Activated CD4-positive, alpha-beta T cell treated with anti-CD3 and anti-CD28 coated beads for 4 hours (primary cell): ENCODE results near the gene ABCB6.

ENCODE experiments used
- DNase-seq, 2 donors: peaks; one replicate each; pipeline ENCODE4 v3.0.0-alpha.2; 2020

The ABCB6 gene

DNA sequence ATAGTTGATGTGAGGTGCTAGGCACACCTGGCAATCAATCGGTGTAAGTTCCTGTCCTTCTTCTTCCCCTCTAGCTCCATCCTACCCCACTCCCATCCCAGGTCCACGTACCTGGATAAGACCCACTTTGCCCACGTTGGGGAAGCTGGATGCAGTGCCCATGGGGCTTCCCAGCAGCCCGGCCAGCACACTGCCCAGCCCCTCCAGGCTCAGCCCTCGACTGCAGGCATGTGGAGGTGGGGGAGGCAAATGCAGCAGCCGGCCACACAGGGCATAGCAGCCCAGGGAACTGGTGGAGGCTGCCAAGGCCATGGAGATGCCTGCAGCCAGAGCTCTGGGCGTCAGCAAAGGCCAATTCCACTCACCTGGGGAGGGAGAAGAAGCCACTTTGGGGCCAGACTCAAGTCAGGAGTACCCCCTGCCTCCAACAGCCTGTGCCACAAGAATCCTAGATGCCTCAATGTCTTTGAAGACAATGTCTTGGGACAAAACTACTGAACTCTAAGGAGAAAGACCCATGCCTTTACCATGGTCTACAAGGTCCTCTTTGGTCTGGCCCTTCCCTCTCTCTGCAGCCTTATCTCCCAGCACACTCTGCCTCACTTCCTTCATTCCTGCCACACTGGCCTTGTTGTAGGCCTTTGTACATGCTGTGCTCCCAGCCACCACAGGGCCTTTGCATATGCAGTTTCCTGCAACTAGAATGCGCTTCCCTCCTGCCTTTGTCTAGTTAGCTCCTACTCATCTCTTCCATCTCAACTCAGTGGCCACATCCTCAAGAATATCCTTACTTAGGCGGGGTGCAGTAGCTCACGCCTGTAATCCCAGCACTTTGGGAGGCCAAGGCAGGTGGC is 53.5 kb downstream of the ABCB6 start:
- no peak for DNase-seq

- DNase-seq, result no peak
Observed at GRCh38 chr2:219163156-219163555, 55.6 kb downstream of the ABCB6 start.

DNA sequence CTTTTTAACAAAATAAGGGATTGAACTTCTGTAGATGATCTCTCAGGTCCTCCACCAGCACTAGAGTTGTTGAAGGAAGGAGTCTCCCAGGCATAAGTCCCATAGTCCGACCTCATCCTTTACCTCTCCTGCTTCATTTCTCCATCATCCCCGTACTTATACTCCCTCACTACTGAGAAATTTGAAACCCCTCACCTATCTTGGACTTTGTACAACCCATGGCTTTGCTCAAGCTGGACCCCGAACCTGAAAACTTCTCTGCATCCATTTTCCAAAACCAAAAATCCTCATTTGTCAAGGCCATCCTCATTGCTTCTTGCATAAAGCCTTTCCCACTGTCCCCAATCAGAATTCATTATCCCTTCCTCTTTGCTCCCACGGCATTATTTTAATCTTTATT is 57.7 kb downstream of the ABCB6 start:
- no peak for DNase-seq

DNA sequence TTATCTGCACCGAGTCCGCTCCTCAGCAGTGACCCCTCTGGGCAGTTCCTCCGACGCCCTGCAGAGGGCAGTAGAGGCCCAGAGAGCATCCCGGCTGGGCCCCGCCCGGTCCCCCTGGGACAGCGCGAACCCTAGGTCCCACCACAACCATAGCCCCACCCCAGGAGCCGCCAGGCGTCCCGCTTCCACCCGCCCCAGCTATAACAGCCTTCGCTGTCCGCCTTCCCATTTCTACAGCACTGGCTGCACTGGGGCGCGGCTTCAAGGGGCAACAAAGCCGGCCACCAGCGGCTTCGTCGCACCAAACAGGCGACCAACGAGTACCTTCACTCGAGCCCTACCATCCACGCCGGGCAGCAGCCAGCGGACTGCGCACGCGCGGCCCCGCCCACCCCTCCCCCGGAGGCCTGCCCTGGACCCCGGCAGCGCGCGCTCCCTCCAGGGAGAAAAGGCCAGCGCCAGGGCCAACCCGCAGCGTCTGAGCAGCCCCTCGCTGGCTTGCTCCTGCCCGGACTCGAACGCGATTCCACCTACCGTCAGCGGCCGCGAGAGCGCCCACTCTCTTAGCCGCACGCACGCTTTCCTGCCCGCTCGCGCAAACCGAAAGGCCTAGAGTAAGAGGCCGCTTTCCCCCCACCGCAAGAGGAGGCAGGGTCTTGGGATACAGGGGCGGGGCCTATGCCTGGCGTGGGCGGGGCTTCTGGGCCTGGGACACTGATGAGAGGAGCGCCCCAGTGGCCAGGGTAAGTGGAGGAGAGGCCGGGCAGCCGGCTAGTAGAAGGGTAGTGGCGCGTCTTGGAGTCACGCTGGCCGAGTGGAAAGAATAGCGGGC is 58.4 kb downstream of the ABCB6 start, which contains the start of gene NHEJ1:
TSS of gene NHEJ1 (minus strand) at position 630 of the 832 bp plus-strand sequence. CDS start 2,453 bp downstream, outside the sequence.
- peak; percentile 94 for DNase-seq
